HEK293 (cell line): ENCODE data around the gene INSL3.

Experiments used
- CTCF ChIA-PET: fragments of 350-600 bp; formaldehyde crosslinking; extraction: SDS; loops from one replicate; lab custom pipeline; 2021; ENCODE audit warnings: antibody characterized with exemption; lab: Yijun Ruan, JAX
- POLR2A ChIA-PET: fragments of 300-600 bp; formaldehyde crosslinking; extraction: SDS; loops from one replicate; lab custom pipeline; 2020; ENCODE audit warnings: antibody characterized with exemption, inconsistent platforms; lab: Yijun Ruan, JAX
- H3K27ac ChIP-seq: fragments of 200-500 bp; sonication (Bioruptor generic); 2 replicates; pipeline ENCODE4 v1.5.1; 2014; ENCODE audit warnings: low read depth, low read length, control low read depth, inconsistent platforms; ENCODE audit errors: extremely low read depth
- H3K36me3 ChIP-seq, 2 experiments: fragments of 200-500 bp in 1 of 2; sonication (Bioruptor generic) in 1 of 2; 1 replicate in 1 of 2; 2 replicates in 1 of 2; pipeline ENCODE4 v1.5.1; 2014 to 2017; ENCODE audit warnings: inconsistent platforms in 2 of 2, low read length in 2 of 2; ENCODE audit not compliant: control insufficient read depth in 2 of 2, insufficient read depth in 1 of 2
- H3K4me1 ChIP-seq: fragments of 200-500 bp; sonication (Bioruptor generic); 2 replicates; pipeline ENCODE4 v1.5.1; 2014; ENCODE audit warnings: mild to moderate bottlenecking, low read length, inconsistent platforms; ENCODE audit not compliant: control insufficient read depth, insufficient read depth
- H3K4me3 ChIP-seq: 2 replicates; pipeline ENCODE4 v1.5.1; 2011; ENCODE audit warnings: low read depth, mild to moderate bottlenecking, control low read depth, low read length, moderate library complexity
- H3K9me3 ChIP-seq: fragments of 200-500 bp; sonication (Bioruptor generic); 2 replicates; pipeline ENCODE4 v1.5.1; 2014; ENCODE audit warnings: low read depth, low read length, inconsistent platforms; ENCODE audit not compliant: control insufficient read depth, insufficient read depth
- BCL11B ChIP-seq: fragments of 450-650 bp; formaldehyde crosslinking; IDR thresholded peaks from 2 replicates; pipeline ENCODE4 v1.5.1; 2016; ENCODE audit warnings: low read depth, missing biosample characterization, missing genetic modification characterization
- EGR2 ChIP-seq: fragments of 450-650 bp; formaldehyde crosslinking; IDR thresholded peaks from 2 replicates; pipeline ENCODE4 v1.5.1; 2016; ENCODE audit warnings: low read depth, missing biosample characterization, missing genetic modification characterization
- GLIS1 ChIP-seq: fragments of 450-650 bp; formaldehyde crosslinking; IDR thresholded peaks from 2 replicates; pipeline ENCODE4 v1.5.1; 2016; ENCODE audit warnings: missing biosample characterization, missing genetic modification characterization
- MYNN ChIP-seq: fragments of 450-650 bp; formaldehyde crosslinking; IDR thresholded peaks from 2 replicates; pipeline ENCODE4 v1.5.1; 2016; ENCODE audit warnings: missing biosample characterization, missing genetic modification characterization, borderline replicate concordance
- SP7 ChIP-seq: fragments of 450-650 bp; formaldehyde crosslinking; IDR thresholded peaks from 2 replicates; pipeline ENCODE4 v1.5.1; 2016; ENCODE audit warnings: missing biosample characterization, missing genetic modification characterization
- ZBTB21 ChIP-seq: fragments of 450-650 bp; formaldehyde crosslinking; IDR thresholded peaks from 2 replicates; pipeline ENCODE4 v1.5.1; 2017; ENCODE audit warnings: missing biosample characterization, missing genetic modification characterization
- ZFP37 ChIP-seq: fragments of 450-650 bp; formaldehyde crosslinking; IDR thresholded peaks from 2 replicates; pipeline ENCODE4 v1.5.1; 2016; ENCODE audit warnings: missing biosample characterization, missing genetic modification characterization
- ZFP69B ChIP-seq: fragments of 450-650 bp; formaldehyde crosslinking; IDR thresholded peaks from 2 replicates; pipeline ENCODE4 v1.5.1; 2016; ENCODE audit warnings: missing biosample characterization, missing genetic modification characterization
- ZNF114 ChIP-seq: fragments of 450-650 bp; formaldehyde crosslinking; IDR thresholded peaks from 2 replicates; pipeline ENCODE4 v1.5.0; 2017; ENCODE audit warnings: missing biosample characterization, missing genetic modification characterization
- ZNF121 ChIP-seq: fragments of 450-650 bp; formaldehyde crosslinking; IDR thresholded peaks from 2 replicates; pipeline ENCODE4 v1.5.1; 2016; ENCODE audit warnings: missing biosample characterization, missing genetic modification characterization
- ZNF16 ChIP-seq: fragments of 450-650 bp; formaldehyde crosslinking; IDR thresholded peaks from 2 replicates; pipeline ENCODE4 v1.5.1; 2016; ENCODE audit warnings: low read depth, missing biosample characterization, missing genetic modification characterization
- ZNF2 ChIP-seq: fragments of 450-650 bp; formaldehyde crosslinking; IDR thresholded peaks from 2 replicates; pipeline ENCODE4 v1.5.1; 2016; ENCODE audit warnings: missing biosample characterization, missing genetic modification characterization
- ZNF416 ChIP-seq: fragments of 450-650 bp; formaldehyde crosslinking; IDR thresholded peaks from 2 replicates; pipeline ENCODE4 v1.5.1; 2016; ENCODE audit warnings: missing biosample characterization, missing genetic modification characterization
- ZNF548 ChIP-seq: fragments of 450-650 bp; formaldehyde crosslinking; IDR thresholded peaks from 2 replicates; pipeline ENCODE4 v1.5.1; 2016; ENCODE audit warnings: missing biosample characterization, missing genetic modification characterization
- ZNF596 ChIP-seq: fragments of 450-650 bp; IDR thresholded peaks from 2 replicates; pipeline ENCODE4 v1.5.0; 2018; ENCODE audit warnings: missing biosample characterization, mild to moderate bottlenecking, missing genetic modification characterization, moderate library complexity
- ZNF747 ChIP-seq: fragments of 450-650 bp; formaldehyde crosslinking; IDR thresholded peaks from 2 replicates; pipeline ENCODE4 v1.5.1; 2016; ENCODE audit warnings: missing biosample characterization, missing genetic modification characterization
- ZNF768 ChIP-seq: fragments of 450-650 bp; formaldehyde crosslinking; IDR thresholded peaks from 2 replicates; pipeline ENCODE4 v1.5.1; 2018; ENCODE audit warnings: missing biosample characterization, mild to moderate bottlenecking, missing genetic modification characterization
- ZNF792 ChIP-seq: fragments of 450-650 bp; formaldehyde crosslinking; IDR thresholded peaks from 2 replicates; pipeline ENCODE4 v1.5.1; 2016; ENCODE audit warnings: missing biosample characterization, missing genetic modification characterization
- ZXDB ChIP-seq: fragments of 450-650 bp; formaldehyde crosslinking; IDR thresholded peaks from 2 replicates; pipeline ENCODE4 v1.5.1; 2016; ENCODE audit warnings: missing biosample characterization, missing genetic modification characterization
- TF ChIP-seq, protein P1 (sequence below): IDR thresholded peaks from 2 replicates; pipeline ENCODE4 v1.6.1; 2011; ENCODE audit warnings: mild to moderate bottlenecking, low read depth, low read length, borderline replicate concordance
- TF ChIP-seq, protein P2 (sequence below): fragments of 450-650 bp; formaldehyde crosslinking; IDR thresholded peaks from 2 replicates; pipeline ENCODE4 v1.5.1; 2017; ENCODE audit warnings: missing biosample characterization, missing genetic modification characterization
- TF ChIP-seq, protein P3 (sequence below): fragments of 450-650 bp; formaldehyde crosslinking; IDR thresholded peaks from 2 replicates; pipeline ENCODE4 v1.5.1; 2016; ENCODE audit warnings: missing biosample characterization, missing genetic modification characterization
- TF ChIP-seq, protein P4 (sequence below): fragments of 450-650 bp; formaldehyde crosslinking; IDR thresholded peaks from 2 replicates; pipeline ENCODE4 v1.5.1; 2016; ENCODE audit warnings: missing biosample characterization, missing genetic modification characterization
- TF ChIP-seq, protein P5 (sequence below): fragments of 450-650 bp; formaldehyde crosslinking; IDR thresholded peaks from 2 replicates; pipeline ENCODE4 v1.5.1; 2016; ENCODE audit warnings: missing biosample characterization, missing genetic modification characterization
- TF ChIP-seq, protein P6 (sequence below): fragments of 450-650 bp; formaldehyde crosslinking; conservative IDR thresholded peaks from 2 replicates; pipeline ENCODE4 v1.5.1; 2016; ENCODE audit warnings: low read depth, missing biosample characterization, missing genetic modification characterization

INSL3 gene

DNA sequence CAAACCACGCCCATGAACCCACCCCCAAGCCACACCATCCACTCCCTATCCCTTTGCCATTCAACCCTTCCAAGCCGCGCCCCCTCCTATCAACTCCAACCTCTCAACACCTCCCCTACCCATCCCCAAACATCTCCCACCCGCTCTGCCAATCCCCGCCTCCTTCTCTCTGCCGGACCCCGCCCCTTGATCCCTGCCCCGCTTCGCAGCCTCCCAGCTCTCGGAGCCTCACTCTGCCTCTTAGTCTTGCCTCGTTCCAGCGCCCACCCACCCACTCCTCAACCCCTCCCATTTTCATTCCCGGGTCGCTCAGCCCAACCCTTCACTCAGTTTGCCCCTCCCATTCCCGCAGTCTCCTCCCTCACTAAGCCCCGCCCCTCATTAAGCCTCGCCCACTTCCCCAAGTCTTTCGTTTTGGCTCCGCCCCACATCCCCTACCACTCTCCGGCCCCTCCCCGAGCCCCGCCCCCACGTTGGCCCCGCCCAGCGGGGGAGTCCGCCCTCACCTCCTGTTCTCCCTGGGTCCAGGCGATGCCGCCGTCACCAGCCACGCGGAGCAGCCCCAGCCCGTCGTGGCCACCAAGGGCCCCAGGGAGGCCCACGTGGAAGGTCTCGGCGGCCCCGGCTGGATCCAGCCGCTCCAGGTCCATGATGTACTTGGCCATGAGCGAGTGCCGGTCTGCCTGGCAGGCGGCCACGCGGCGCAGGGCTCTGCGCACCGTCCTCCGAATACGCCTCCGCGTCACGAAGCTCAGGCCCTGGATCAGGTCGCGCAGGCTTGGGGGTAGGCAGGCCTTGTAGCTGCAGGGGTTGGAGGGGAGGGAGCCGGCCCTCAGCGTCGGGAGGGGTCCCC, 20.7 kb upstream of the INSL3 start (continued):
- TF ChIP-seq, protein P1, sequence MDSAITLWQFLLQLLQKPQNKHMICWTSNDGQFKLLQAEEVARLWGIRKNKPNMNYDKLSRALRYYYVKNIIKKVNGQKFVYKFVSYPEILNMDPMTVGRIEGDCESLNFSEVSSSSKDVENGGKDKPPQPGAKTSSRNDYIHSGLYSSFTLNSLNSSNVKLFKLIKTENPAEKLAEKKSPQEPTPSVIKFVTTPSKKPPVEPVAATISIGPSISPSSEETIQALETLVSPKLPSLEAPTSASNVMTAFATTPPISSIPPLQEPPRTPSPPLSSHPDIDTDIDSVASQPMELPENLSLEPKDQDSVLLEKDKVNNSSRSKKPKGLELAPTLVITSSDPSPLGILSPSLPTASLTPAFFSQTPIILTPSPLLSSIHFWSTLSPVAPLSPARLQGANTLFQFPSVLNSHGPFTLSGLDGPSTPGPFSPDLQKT: no peak
- TF ChIP-seq ZNF114: no peak
- TF ChIP-seq BCL11B (tag by site-specific recombination): no peak
- TF ChIP-seq ZNF416: no peak
- TF ChIP-seq ZNF747 (tag by site-specific recombination): no peak
- no peak for TF ChIP-seq ZNF596
- peak; percentile 17; the same call in 1 of the 2 replicates for TF ChIP-seq GLIS1 (tag by site-specific recombination)
- TF ChIP-seq ZNF768 (tag by site-specific recombination): no peak
- no peak for TF ChIP-seq ZXDB (tag by site-specific recombination)
- TF ChIP-seq ZNF121 (tag by site-specific recombination): no peak
- TF ChIP-seq ZNF16 (tag by site-specific recombination): no peak
- TF ChIP-seq, protein P2, sequence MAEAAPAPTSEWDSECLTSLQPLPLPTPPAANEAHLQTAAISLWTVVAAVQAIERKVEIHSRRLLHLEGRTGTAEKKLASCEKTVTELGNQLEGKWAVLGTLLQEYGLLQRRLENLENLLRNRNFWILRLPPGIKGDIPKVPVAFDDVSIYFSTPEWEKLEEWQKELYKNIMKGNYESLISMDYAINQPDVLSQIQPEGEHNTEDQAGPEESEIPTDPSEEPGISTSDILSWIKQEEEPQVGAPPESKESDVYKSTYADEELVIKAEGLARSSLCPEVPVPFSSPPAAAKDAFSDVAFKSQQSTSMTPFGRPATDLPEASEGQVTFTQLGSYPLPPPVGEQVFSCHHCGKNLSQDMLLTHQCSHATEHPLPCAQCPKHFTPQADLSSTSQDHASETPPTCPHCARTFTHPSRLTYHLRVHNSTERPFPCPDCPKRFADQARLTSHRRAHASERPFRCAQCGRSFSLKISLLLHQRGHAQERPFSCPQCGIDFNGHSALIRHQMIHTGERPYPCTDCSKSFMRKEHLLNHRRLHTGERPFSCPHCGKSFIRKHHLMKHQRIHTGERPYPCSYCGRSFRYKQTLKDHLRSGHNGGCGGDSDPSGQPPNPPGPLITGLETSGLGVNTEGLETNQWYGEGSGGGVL: no peak
- TF ChIP-seq, protein P3, sequence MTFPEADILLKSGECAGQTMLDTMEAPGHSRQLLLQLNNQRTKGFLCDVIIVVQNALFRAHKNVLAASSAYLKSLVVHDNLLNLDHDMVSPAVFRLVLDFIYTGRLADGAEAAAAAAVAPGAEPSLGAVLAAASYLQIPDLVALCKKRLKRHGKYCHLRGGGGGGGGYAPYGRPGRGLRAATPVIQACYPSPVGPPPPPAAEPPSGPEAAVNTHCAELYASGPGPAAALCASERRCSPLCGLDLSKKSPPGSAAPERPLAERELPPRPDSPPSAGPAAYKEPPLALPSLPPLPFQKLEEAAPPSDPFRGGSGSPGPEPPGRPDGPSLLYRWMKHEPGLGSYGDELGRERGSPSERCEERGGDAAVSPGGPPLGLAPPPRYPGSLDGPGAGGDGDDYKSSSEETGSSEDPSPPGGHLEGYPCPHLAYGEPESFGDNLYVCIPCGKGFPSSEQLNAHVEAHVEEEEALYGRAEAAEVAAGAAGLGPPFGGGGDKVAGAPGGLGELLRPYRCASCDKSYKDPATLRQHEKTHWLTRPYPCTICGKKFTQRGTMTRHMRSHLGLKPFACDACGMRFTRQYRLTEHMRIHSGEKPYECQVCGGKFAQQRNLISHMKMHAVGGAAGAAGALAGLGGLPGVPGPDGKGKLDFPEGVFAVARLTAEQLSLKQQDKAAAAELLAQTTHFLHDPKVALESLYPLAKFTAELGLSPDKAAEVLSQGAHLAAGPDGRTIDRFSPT: peak; percentile 52; the same call in 1 of the 2 replicates
- TF ChIP-seq ZNF548: no peak
- TF ChIP-seq, protein P4, sequence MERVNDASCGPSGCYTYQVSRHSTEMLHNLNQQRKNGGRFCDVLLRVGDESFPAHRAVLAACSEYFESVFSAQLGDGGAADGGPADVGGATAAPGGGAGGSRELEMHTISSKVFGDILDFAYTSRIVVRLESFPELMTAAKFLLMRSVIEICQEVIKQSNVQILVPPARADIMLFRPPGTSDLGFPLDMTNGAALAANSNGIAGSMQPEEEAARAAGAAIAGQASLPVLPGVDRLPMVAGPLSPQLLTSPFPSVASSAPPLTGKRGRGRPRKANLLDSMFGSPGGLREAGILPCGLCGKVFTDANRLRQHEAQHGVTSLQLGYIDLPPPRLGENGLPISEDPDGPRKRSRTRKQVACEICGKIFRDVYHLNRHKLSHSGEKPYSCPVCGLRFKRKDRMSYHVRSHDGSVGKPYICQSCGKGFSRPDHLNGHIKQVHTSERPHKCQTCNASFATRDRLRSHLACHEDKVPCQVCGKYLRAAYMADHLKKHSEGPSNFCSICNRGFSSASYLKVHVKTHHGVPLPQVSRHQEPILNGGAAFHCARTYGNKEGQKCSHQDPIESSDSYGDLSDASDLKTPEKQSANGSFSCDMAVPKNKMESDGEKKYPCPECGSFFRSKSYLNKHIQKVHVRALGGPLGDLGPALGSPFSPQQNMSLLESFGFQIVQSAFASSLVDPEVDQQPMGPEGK (tag by site-specific recombination): peak; percentile 93
- TF ChIP-seq ZNF2 (tag by site-specific recombination): 0 out of 2 replicates have a peak, but pooled peaks have one; percentile 54
- TF ChIP-seq ZNF792 (tag by site-specific recombination): no peak
- no peak for TF ChIP-seq MYNN
- no peak for TF ChIP-seq ZBTB21 (tag by site-specific recombination)
- no peak for TF ChIP-seq ZFP37 (tag by site-specific recombination)
- 0 out of 2 replicates have a peak, but pooled peaks have one; percentile 38 for TF ChIP-seq ZFP69B
- TF ChIP-seq, all 188 proteins: peak for 25

DNA sequence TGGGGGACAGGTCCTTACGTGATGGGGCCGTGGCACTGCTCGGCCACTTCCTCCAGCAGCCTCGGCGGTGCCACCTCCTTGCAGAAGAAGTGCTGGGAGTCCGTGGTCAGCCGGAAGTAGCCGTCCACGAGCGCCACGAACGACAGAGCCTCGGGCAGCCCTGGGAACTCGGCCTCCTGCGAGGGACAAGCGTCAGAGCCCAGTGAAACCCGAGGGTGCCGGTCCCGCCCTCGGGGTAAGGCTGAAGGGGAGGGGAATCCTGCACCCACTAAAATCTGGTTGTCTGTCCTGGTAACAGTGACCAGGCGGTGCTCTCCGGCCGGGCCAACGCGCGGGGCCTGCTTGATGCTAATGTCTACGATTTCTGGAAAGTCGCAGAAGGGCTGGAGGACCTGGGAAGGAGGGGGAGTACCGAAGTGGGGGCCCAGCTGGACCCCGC, 20.1 kb upstream of the INSL3 start:
- H3K4me1 ChIP-seq: no peaks in the 10 kb centered on the region
- H3K9me3 ChIP-seq: no peaks in the 10 kb centered on the region
- H3K36me3 ChIP-seq: no peaks in the 10 kb centered on the region
- ChIA-PET CTCF (interaction anchor here (1.5 kb wide), 1 partner anchor 18 kb away, joined by 5 read pairs; the partner anchor contains the start of gene RPL18A), POLR2A (no interaction called here)
- H3K27ac ChIP-seq: no peak overlapping the region
- no peak overlapping the region for H3K4me3 ChIP-seq
- TF ChIP-seq SP7 (tag by site-specific recombination): peak; percentile 10; the same call in 1 of the 2 replicates
- no peak for TF ChIP-seq EGR2 (tag by site-specific recombination)
- TF ChIP-seq, protein P5, sequence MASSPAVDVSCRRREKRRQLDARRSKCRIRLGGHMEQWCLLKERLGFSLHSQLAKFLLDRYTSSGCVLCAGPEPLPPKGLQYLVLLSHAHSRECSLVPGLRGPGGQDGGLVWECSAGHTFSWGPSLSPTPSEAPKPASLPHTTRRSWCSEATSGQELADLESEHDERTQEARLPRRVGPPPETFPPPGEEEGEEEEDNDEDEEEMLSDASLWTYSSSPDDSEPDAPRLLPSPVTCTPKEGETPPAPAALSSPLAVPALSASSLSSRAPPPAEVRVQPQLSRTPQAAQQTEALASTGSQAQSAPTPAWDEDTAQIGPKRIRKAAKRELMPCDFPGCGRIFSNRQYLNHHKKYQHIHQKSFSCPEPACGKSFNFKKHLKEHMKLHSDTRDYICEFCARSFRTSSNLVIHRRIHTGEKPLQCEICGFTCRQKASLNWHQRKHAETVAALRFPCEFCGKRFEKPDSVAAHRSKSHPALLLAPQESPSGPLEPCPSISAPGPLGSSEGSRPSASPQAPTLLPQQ (tag by site-specific recombination): 0 out of 2 replicates have a peak, but pooled peaks have one; percentile 8
- TF ChIP-seq, protein P6, sequence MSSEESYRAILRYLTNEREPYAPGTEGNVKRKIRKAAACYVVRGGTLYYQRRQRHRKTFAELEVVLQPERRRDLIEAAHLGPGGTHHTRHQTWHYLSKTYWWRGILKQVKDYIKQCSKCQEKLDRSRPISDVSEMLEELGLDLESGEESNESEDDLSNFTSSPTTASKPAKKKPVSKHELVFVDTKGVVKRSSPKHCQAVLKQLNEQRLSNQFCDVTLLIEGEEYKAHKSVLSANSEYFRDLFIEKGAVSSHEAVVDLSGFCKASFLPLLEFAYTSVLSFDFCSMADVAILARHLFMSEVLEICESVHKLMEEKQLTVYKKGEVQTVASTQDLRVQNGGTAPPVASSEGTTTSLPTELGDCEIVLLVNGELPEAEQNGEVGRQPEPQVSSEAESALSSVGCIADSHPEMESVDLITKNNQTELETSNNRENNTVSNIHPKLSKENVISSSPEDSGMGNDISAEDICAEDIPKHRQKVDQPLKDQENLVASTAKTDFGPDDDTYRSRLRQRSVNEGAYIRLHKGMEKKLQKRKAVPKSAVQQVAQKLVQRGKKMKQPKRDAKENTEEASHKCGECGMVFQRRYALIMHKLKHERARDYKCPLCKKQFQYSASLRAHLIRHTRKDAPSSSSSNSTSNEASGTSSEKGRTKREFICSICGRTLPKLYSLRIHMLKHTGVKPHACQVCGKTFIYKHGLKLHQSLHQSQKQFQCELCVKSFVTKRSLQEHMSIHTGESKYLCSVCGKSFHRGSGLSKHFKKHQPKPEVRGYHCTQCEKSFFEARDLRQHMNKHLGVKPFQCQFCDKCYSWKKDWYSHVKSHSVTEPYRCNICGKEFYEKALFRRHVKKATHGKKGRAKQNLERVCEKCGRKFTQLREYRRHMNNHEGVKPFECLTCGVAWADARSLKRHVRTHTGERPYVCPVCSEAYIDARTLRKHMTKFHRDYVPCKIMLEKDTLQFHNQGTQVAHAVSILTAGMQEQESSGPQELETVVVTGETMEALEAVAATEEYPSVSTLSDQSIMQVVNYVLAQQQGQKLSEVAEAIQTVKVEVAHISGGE (tag by site-specific recombination): 0 out of 2 replicates have a peak, but pooled peaks have one; percentile 22
